Activated T-helper 9 cell treated with anti-CD3 and anti-CD28 coated beads, Interleukin-2, amount 50 U/mL, for 16 hours (primary cell): ENCODE data around the gene FBXO34.
"Not testable (repeated sequence)": the region's sequence is repeated elsewhere in the genome, so short reads cannot be mapped to it uniquely, and the experiment has no call there.

Source experiments
- DNase-seq: peaks from one replicate; pipeline ENCODE4 v3.0.0-alpha.2; 2020; ENCODE audit warnings: low read depth

The FBXO34 gene

DNA sequence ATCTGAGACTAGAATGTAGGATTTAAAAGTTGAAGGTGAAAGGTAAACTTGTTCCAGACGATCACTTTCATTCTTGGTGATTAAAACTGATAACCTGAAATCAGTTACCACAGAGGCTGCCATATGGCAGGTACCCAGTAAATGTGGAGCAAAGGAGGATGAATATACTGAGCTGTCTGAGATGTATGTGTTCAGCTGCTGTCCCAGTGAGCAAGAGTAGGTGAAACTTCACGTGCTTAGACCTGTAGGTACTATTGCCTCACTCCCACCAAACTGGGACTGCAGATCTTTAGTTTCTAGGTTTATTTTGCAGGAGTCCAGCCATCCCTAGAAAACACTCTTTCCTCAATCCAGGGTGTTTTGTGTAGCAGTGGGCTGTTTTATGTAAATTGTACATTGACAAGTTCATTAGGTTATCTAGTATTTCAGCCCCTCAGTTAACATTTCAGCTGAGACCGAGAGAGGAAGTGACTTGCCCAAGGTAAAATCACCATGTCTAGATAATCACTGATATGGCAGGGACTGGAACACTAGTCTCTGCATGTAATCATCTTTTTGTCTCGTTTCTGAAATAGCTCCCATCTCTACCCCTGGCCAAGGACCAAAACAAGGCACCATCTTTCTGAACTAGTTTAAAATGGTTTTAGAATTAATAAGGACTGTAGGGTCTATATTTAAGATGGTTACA, 77.7 kb downstream of the FBXO34 start:
- DNase-seq: no peak

GRCh38 chr14:55349565-55349964, 78.3 kb downstream of the FBXO34 start:
- no peak for DNase-seq

DNA sequence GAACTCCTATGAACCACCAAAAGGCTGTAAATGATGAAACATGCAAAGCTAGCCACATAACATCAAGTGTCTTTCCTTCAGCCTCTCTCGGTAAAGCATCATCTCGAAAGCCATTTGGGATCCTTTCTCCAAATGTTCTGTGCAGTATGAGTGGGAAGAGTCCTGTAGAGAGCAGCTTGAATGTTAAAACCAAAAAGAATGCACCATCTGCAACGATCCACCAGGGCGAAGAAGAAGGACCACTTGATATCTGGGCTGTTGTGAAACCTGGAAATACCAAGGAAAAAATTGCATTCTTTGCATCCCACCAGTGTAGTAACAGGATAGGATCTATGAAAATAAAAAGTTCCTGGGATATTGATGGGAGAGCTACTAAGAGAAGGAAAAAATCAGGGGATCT, 79.2 kb downstream of the FBXO34 start:
- no peak for DNase-seq

DNA sequence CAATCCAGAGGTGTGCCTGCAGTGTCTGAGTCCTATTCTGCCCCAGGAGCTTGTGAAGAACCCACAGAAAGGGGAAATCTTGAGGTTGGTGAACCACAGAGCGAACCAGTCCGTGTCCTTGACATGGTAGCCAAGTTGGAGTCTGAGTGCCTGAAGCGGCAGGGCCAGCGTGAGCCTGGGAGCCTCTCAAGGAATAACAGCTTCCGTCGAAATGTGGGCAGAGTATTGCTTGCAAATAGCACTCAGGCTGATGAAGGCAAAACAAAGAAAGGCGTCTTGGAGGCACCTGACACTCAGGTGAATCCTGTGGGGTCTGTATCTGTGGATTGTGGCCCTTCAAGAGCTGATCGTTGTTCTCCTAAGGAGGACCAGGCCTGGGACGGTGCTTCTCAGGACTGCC, 79.9 kb downstream of the FBXO34 start:
- no peak for DNase-seq

- no peak for DNase-seq
These were observed 81.0 kb downstream of the FBXO34 start for GRCh38 chr14:55352201-55352600.

DNA sequence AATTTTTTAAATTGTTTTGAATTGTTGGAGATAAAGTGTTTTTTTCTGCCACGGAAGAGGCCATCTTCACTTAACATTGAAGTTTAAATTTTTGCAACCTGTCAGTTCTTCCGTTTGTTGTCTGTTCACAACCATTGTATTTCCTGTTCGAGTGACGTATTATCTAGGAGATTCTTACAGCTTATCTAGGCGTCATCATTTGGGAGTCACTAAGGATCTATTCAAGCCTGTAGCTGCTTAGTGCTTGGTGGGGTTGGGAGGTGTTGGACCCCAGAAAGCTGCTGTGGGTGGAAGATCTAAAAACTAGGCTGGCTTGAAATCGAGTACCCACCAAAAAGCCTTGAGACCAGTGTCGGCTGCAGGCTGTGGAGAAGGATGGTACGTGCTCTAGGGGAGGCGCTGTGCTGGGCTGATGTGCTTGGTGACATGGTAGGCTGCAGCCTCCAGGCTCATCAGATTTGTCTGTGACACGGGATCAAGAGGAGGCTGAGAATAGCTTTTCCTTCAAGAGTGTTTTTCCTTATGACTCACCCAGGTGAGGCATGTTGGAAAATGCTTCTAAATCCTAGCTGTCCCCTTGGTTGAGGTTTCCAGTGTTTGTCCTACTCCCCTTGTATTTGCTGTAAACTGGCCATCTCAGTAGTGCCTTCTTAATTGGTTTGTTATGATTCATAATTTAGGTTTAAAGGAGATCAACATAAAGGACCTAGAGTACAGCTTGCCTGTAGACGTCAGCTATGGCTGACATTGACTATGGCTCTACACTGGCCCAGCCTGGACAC, 82.7 kb downstream of the FBXO34 start:
- no peak for DNase-seq

DNA sequence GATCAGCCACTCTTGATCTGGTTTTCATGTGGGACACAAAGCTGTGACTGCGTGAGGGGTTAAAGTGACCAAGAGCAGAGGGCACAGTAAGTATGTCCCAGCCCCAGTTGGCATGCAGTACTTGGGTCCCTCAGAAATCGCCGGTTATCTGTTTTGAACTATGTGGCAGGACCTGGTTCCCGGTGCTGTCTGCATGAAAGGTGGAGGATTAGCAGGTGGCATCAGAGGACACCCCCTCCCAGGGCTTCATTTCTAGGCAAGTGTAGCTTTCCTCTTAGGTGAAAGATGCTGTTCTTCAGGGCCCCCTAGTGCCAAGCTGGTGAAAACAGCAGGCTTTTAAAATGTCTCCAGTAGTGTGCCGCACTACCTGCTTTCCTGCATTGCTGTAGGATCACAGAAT, 83.3 kb downstream of the FBXO34 start:
- DNase-seq: peak; percentile 45

DNA sequence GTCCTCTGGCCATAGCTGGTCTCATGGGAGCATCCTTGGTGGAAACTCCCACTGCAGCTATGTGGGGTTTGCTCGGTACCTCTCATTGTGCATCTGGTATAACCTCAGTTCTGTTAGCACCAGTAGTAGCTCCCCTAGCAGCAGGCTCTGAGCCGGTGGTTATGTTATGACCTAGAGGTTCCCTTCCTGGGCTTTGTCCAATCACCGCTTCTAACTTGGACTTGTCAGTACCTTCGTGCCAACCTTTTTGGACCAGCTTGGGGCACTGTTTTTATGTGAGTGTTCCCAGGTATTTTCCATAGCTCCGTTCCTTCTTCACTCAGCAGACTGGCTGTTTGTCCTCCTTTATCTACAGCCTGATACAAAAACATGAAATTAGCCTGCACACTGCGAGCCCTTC, 84.7 kb downstream of the FBXO34 start:
- DNase-seq: no peak

- DNase-seq: no peak
These were observed 85.7 kb downstream of the FBXO34 start for GRCh38 chr14:55356913-55357312.

- DNase-seq: no peak
These were observed 88.1 kb downstream of the FBXO34 start for GRCh38 chr14:55359307-55359706.

GRCh38 chr14:55361190-55361589, 90.0 kb downstream of the FBXO34 start:
- DNase-seq: no peak

DNA sequence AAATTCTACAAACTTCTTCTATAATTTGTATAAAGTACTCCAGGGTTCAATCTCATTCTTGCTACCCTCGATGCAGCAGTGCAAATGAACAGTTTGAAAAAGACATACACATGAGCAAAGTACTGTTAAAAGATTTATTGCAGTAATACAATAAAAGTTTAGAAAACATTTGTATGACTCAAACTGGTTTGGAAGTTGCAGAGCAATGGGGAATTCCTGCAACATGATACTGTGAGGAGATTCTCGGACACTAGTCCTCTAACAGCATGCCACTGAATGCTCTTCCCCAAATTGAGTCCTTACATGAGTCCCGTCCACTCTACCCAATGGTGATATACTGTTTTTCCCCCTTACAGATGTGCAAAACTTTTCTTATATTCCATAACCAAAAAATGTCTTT, 95.0 kb downstream of the FBXO34 start:
- DNase-seq: no peak

GRCh38 chr14:55370883-55371455, 99.7 kb downstream of the FBXO34 start:
- DNase-seq: no peak

DNA sequence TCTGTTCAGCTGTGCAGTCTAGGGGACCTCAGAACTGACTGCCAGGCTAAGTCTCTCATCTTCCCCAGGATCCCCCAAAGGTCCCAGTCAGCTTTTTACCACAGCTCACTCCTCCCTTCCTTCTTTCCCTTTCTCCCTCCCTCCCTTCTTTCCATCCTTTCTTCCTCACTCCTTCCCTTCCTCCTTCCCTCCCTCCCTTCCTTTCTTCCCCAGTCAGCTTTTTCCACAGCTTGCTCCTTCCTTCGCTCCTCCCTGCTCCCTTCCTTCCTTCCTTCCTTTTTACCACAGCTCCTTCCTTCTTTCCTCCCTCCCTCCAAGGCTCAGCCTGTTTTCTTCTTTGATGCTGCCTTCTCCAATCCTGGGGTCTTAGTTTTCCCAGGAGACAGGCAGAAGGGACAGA, 101.2 kb downstream of the FBXO34 start:
- no peak for DNase-seq

DNA sequence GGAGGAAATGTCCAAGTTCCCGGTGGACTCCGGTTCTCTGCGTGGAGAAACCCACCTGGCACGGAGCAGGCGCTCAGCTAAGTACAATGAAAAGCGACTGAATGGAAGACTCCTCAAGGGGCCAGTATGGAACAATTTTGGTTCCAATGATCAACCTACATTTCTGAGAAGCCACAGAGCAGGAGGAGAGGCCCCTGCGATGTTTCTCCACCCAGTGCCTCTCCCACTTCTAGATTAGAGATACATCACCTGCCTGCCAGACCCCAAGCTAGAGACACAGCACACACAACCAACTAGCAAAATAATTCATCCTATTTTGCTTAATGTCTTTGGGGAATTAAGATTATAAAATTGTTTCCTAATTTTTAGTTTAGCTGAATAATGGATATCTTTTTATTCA, 101.6 kb downstream of the FBXO34 start:
- DNase-seq: no peak

GRCh38 chr14:55373784-55374705, 102.8 kb downstream of the FBXO34 start:
- no peak for DNase-seq

DNA sequence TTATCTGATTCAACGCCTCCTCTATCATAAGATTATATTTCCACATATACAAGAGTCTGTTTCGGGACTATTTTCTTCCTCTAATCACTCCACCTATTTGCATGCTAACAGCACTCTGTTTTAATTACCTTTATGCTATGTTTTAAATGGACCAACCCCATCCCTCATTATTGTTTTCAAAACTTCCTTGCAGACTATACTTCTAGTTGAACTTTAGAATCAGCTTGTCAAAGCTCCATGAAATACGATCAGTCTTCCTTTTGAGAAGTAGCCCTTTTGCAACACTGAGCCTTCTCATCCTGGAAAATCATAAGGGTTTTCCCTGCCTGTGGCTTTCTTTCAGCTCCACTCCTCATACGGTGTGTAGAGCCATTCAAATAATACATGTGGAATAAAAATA, 103.5 kb downstream of the FBXO34 start:
- no peak for DNase-seq

GRCh38 chr14:55377236-55377635, 106.0 kb downstream of the FBXO34 start:
- no peak for DNase-seq

GRCh38 chr14:55381040-55381439, 109.8 kb downstream of the FBXO34 start:
- no peak for DNase-seq

DNA sequence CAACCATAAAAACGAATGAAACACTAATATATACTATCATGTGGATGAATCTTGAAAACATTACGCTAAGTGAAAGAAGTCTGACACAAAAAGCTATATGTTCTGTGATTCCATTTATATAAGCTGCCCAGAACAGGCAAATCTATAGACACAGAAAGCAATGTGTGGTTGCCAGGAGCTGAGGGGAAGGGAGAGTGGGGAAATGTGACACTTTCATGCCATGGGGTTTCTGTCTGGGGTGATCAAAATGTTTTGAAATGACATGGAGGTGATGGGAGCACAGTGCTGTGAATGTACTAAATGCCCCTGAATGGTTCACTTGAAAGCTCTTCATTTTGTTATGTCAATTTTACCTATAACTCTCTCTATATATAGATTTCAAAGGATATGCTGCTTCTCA, 110.3 kb downstream of the FBXO34 start:
- DNase-seq: no peak

- DNase-seq: no peak
These were observed 111.3 kb downstream of the FBXO34 start for GRCh38 chr14:55382483-55382882.

DNA sequence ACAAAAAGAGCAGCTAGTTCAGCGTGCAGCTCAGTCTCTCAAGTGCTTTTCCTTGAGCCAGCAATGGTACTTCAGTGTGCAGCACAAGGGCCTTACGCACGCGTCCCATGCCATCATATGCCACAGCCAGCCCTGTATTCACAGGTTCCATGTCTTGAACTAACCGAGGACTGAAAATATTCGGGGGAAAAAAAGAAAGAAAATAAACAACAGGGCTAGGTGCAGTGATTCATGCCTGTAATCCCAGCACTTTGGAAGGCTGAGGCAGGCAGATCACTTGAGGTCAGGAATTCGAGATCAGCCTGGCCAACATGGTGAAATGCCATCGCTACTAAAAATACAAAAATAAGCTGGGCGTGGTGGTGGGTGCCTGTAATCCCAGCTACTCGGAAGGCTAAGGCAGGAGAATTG, 111.8 kb downstream of the FBXO34 start:
- not testable (repeated sequence) for DNase-seq
